ENCODE measurements around the gene LPAR1. TPM values are rescaled to one million over a fixed set of nuclear protein-coding genes. Genes with fewer than 3 reads are reported as not detected.
"Not testable (repeated sequence)": the region's sequence is repeated elsewhere in the genome, so short reads cannot be mapped to it uniquely, and the experiment has no call there.

The LPAR1 gene
- total RNA-seq, 1 donor from 2014 or later: 23.2 TPM

- intact Hi-C loops (cut with DNase I): no loop called here
- TF ChIP-seq CTCF (IDR thresholded peaks at IDR 0.05): no peak
- H3K36me3 ChIP-seq: no peaks in the 10 kb centered on the region
- DNase-seq: no peak
- no peaks in the 10 kb centered on the region for H3K27me3 ChIP-seq (ENCODE audit: low read depth)
- no peaks in the 10 kb centered on the region for H3K4me1 ChIP-seq
- H3K4me3 ChIP-seq: no peak overlapping the region
- no peak overlapping the region for H3K27ac ChIP-seq
- ATAC-seq: no peak
- H3K9me3 ChIP-seq: no peaks in the 10 kb centered on the region
Observed at GRCh38 chr9:111051400-111051799, 13.1 kb upstream of the LPAR1 start.

GRCh38 chr9:111050819-111051218 is 12.5 kb upstream of the LPAR1 start:
- ATAC-seq (no peak), DNase-seq (no peak)
- H3K9me3 ChIP-seq: no peaks in the 10 kb centered on the region
- no peaks in the 10 kb centered on the region for H3K27me3 ChIP-seq (ENCODE audit: low read depth)
- no peak overlapping the region for H3K27ac ChIP-seq
- intact Hi-C loops (cut with DNase I): no loop called here
- no peaks in the 10 kb centered on the region for H3K36me3 ChIP-seq
- no peak overlapping the region for H3K4me3 ChIP-seq
- no peaks in the 10 kb centered on the region for H3K4me1 ChIP-seq
- no peak for TF ChIP-seq CTCF (IDR thresholded peaks at IDR 0.05)

DNA sequence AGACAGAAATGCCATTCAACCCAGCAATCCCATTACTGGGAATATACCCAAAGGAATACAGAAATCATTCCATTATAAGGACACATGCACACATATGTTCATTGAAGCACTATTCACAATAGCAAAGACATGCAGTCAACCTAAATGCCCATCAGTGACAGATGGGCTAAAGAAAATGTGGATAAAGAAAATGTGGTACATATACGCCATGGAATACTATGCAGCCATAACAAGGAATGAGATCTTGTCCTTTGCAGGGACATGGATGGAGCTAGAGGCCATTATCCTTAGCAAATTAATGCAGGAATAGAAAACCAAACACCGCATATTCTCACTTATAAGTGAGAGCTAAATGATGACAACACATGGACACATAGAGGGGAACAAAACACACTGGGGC is 9.0 kb upstream of the LPAR1 start:
- H3K27ac ChIP-seq; H3K27me3 ChIP-seq (ENCODE audit: low read depth); DNase-seq; intact Hi-C loops (cut with DNase I); H3K9me3 ChIP-seq; H3K4me3 ChIP-seq; H3K4me1 ChIP-seq; H3K36me3 ChIP-seq; ATAC-seq: not testable (repeated sequence)

- DNase-seq (no peak), ATAC-seq (no peak)
- no peak overlapping the region for H3K27ac ChIP-seq
- intact Hi-C loops (cut with DNase I): no loop called here
- H3K4me3 ChIP-seq: no peak overlapping the region
- no peaks in the 10 kb centered on the region for H3K9me3 ChIP-seq
- H3K4me1 ChIP-seq: peaks cover 3% of the 10 kb centered on the region
- H3K36me3 ChIP-seq: no peaks in the 10 kb centered on the region
- TF ChIP-seq CTCF (IDR thresholded peaks at IDR 0.05): no peak
- peaks cover 7% of the 10 kb centered on the region for H3K27me3 ChIP-seq (ENCODE audit: low read depth)
Observed at GRCh38 chr9:111041902-111042301, 3.6 kb upstream of the LPAR1 start.

- H3K9me3 ChIP-seq: no peaks in the 10 kb centered on the region
- H3K27me3 ChIP-seq (ENCODE audit: low read depth): peaks cover 7% of the 10 kb centered on the region
- H3K4me1 ChIP-seq: peaks cover 15% of the 10 kb centered on the region
- intact Hi-C loops (cut with DNase I): no loop called here
- ATAC-seq: no peak
- H3K4me3 ChIP-seq: no peak overlapping the region
- no peaks in the 10 kb centered on the region for H3K36me3 ChIP-seq
- DNase-seq: no peak
- H3K27ac ChIP-seq: no peak overlapping the region
- no peak for TF ChIP-seq CTCF (IDR thresholded peaks at IDR 0.05)
Observed at GRCh38 chr9:111040494-111040893, 2.2 kb upstream of the LPAR1 start.

DNA sequence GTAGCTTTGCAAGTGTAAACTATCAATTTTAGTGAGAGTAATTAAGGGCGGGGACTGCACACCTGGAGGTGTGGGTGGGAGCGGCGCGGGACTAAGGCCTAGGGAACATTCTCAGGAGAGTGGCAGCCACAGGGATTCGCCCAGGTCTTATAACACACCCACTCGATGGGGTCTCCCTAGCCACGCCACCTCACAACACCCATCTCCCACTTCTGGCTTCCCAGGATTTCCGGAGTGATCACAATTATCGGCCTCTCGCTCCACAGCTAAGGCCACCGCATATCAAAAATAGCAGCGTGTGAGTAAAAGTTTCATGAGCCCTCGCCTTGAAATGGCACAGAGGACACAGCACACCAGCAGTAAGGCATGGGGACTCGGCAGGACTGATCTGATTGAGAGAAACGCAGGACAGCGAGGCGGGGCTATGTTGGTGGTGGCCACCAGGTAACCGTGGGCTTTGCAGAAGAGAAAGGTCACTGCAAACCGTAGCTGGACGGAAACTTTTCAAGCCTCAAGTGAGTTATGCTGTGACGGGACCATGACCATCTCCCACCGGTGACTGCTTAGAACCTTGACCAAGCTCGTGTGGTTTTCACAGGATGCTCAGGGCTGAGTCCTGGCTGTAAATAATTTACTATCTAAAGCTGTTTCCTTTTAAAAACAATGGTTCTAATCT is 1.1 kb upstream of the LPAR1 start:
- intact Hi-C loops (cut with DNase I): no loop called here
- Histone ChIP-seq H3K4me3 (peak overlapping the region; percentile 69), H3K27me3 (ENCODE audit: low read depth) (peaks cover 7% of the 10 kb centered on the region), H3K27ac (peak overlapping the region; percentile 85), H3K9me3 (no peaks in the 10 kb centered on the region), H3K4me1 (peaks cover 22% of the 10 kb centered on the region), H3K36me3 (no peaks in the 10 kb centered on the region)
- ATAC-seq: peak; percentile 28 to 58
- no peak for TF ChIP-seq CTCF (IDR thresholded peaks at IDR 0.05)
- DNase-seq: no peak

All from lower lobe of right lung (tissue), 2 donors.